SKM-1 (cell line): ENCODE results near the gene KCNH6.
A peak's percentile ranks its signal among the peaks of the same experiment; 100 is the strongest.

Source experiments
- DNase-seq: peaks from one replicate; lab custom pipeline; 2025; ENCODE audit not compliant: unreplicated experiment; lab: John Stamatoyannopoulos, UW

KCNH6 gene

DNA sequence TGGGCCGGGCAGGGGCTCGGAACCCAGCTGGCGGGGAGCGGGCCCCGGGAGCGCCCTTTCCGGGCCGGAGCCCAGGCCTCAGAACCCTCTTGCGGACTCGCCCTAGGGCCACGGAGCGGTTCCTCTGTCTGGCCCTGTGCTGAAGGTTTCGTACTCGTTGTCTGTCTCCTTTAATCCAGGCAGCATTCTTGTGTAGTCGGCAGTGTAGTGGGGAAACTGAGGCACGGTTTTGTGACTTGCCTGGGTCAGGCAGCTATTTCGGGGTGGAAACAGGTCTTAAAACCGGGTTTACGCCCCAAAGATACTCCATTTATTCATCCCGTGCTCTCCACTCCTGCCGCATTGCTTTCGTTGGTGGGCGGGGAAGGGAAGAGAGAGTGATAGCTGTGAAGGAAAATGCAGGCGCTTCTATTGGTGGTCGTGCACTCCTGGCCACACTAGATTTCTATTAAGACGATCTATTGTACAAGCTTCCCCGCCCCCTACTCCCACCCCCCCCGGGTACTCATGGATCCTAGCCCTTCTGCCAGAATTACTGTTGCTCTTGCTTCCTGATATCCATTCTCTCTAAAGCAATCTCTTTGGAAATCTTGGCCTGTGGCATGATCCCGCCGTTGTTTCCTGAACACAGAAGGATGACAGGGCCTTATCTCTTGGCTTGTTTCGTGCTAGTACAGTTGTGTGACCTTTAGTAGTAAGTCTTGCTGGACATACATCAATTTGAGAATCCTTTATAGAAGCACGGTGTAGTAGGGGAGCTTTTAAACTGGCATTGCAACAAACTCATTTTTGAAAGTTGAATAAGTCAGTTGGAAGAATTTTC lies 27.9 kb downstream of the KCNH6 start:
- no peak for DNase-seq

DNA sequence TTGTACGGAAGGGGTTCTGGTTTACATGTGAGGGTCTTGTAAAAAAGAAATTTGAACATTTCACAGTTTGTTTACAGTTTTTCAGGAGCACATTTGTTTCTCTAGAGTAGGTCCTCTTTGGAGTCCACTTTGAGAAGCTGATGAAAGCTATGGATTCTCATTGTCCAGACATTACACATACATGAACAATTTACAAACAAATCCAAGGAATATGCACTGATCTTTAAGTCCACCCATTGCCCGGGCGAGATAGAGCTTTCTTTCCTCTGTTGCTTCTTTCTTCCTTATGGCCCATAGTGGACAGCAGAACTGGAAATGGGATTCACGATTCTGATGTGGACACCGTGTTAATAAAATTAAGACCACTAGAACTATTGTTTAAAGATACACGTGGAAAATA lies 29.1 kb downstream of the KCNH6 start:
- DNase-seq, result no peak

DNA sequence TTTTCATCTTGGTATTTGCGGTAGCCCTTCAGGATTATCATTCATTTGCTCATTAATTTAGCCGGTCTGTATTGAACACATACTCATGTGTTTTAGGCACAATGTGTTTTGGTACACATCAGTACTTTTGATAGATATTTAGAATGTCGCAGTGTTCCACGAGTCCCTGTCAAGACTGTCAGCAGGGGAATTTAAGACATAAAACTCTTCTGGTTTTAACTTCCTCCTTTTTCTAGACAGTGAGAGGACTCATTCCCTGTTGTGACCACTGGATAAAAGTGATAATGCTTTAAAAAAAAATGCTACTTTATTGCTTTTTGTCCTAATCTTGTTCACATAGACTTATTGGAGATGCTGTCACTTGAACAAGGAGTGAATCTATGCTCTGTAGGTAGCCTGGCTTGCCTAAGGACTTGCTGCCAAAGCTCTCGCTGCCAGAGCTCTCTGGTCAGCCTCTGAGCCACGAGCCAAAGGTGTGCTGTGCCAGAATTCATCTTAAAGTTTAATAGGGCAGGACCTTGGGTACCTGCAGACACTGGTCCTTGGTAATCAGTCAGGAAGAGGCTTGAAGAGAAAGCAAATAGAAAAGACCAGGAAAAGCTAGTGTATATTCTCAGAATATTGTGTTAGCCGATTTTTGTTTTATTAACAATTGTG lies 32.5 kb downstream of the KCNH6 start:
- no peak for DNase-seq

DNA sequence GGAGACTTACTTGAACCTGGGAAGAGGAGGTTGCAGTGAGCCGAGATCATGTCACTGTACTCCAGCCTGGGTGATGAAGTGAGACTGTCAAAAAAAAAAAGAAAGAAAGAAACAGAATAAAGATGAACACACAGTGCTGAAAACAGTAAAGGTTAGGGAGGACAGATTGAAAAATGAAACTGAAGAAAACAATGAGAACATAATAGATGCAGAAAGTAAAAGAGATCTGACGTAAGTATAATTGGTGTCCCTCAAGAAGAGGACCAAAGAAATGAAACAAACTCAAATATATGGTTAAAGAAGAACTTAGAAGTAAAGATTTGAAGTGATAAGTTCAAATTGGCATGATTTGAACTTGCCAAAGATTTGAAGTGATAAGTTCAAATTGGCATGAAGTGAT lies 34.3 kb downstream of the KCNH6 start:
- DNase-seq, result no peak

DNA sequence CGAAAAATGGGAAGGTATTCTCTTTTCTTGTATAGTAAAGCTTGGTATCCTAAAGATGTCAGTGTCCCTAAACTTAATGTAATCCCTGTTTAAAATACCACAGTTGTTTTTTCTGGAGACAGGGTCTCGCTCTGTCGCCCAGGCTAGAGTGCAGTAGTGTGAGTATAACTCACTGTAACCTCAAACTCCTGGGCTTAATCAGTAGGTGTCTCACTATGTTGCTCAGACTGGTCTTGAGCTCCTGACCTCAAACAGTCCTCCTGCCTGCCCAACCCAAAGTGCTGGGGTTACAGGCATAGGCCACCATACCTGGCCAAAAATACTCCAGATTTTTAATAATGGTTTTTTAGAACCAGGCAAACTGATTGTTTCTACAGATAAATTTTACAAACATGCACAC lies 35.3 kb downstream of the KCNH6 start:
- DNase-seq, result no peak

DNA sequence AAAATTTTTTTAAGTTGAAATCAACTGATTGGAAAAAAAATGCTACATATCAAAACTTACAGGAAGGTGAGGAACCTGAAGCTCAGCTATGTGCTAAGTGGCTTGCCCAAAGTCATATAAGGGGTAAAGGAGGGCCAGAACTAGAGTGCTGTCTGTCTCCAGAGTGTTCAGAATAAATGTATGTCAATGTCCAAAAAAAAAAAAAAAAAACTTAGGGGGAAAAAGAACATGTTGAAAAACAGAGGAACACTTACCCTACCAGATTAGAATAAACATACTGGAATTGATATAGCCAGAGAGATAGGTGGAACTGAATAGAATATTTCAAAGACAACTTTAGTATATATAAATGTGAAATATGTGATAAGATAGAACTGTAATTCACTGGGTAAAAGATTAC lies 38.7 kb downstream of the KCNH6 start:
- no peak for DNase-seq

DNA sequence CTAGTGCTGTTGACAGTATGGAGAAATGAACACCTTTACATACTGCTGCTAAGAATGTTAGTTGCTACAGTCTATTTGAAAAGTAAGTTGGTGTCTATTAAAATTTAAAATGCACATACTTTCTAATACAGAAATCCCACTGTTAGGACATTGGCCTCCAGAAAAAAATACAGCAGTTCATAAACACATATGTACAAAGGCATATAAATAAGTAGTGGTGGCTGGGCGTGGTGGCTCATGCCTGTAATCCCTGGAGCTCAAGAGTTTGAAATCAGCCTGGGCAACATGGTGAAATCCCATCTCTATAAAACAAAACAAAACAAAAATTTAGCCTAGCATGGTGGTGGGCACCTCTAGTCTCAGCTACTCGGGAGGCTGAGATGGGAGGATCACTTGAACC lies 40.2 kb downstream of the KCNH6 start:
- DNase-seq, result no peak

DNA sequence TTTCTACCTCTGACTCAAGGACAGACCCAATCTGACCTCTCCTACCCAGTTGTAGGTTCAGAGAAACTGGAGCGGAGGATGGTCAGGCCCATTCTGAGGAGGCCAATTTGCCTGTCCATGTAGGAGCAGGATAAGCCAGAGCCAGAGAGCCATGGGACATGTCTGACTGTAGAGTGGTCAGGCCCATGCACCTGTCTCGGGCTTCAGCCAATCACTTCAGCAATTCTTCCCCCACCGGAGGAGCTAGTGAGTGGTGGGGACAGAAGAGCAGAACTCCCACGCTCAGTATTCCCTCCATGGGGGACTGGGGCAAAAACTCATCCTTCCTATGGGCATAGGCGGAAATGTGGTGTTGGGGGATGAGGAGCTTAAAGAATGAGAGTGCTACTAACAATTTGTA lies 41.4 kb downstream of the KCNH6 start:
- DNase-seq, result no peak

DNA sequence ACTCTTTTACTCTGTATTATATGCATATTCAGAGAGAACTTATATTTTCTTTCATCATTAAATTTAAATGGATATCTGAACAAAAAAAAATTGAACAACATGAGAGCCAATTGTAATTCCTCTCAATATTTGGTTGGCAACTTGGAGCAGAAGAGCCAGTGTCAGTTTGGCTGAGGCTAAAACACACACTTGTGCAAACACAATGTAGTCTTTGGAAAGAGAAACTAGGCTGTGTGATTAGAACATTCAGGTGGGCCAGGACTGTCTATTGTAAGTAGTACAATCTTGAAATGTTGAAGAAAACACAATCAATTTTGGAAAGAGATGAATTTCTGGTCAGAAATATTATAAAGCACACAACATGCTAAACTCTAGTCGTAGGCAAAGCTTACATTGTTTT lies 44.1 kb downstream of the KCNH6 start:
- DNase-seq, result no peak

DNA sequence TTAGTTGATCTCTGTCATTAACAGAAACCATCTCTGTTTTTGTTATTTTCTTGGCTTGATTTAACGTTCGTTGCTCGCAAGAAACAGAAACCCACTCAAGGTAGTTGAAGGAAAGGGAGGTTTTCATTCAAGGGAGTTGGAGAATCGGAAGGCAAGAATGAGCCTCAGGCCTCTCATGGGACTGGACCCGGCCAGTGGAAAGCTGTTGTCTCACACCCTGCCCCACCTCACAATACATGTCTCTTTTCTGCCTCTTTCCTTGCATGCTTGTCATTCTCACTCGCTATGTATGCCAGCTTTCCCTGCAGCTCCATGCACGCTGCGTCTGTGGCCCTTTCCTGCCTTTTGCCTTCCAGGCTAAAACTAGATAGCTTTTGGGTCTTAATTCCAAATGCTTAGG lies 45.4 kb downstream of the KCNH6 start:
- DNase-seq, result no peak

DNA sequence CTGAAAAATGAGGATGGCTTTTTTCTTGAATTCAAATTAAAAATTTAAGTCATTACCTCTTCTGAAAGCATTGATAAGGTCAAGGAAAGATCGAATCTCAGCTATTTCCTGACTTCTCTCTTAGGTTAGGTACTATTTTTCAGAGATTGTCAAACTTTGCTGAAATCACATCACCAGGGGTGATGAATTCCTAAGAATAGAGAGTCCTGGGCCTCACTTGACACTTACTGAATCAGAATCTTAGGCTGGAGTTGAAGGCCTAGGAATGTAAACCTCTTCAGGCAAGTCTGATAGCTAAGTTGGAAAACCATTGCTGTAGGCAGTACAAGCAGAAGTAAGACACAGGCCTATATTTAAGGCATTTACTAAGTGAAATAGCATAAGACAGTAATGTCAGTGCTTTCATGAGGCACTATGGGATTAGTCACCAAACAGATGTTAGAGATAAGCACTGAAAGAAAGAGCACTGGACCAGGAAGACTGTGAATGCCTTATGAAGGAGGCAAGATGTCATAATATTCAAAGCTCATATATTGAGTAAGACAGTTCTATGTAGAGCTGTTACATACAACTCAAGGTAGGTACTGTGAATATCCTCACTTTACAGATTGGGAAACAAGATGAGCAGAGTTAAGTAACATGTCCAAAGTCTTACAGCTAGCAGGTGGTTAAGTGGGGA lies 48.6 kb downstream of the KCNH6 start:
- peak; percentile 25 for DNase-seq

DNA sequence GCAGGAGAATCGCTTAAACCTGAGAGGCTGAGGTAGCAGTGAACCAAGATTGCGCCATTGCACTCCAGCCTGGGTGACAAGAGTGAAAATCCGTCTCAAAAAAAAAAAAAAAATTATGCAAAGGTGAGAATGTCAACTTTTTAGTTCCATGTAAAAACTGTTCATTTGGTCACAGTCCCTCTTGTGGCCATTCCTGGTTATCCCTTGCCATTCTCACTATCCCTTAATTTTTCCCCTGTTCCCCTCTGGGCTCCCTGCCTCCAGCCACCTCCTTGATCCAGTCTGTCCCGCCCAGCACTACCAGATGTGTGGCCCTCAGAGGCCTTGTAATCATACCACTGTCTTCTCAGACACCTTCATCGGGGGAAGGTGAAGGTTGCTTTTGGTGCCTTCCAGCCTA lies 50.5 kb downstream of the KCNH6 start:
- DNase-seq, result no peak

DNA sequence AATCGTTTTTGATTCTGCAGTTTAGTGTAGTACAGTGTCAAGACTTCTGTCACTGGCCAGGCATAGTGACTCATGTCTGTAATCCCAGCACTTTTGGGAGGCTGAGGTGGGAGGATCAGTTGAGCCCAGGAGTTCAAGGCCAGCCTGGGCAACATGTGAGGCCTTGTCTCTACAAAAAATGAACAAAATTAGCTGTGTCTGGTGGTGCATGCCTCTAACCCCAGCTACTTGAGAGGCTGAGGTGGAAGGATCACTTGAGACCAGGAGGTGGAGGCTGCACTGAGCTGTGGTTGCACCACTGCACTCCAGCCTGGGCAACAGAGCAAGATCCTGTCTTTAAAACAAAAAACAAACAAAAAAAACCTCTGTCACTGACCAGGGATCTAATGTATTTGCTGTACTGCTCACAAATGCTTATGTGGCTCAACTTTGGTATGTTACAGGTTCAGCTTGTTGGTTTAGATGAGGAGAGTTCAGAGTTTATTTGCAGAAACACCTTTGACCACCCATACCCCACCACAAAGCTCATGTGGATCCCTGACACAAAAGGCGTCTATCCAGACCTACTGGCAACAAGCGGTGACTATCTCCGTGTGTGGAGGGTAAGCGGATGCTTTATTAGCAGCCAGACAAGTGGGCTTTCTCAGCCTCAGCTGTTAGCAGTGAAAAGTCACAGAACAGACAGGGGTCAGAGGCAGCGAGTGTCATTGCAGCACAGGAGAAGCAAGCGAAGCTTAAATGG lies 55.0 kb downstream of the KCNH6 start:
- no peak for DNase-seq

DNA sequence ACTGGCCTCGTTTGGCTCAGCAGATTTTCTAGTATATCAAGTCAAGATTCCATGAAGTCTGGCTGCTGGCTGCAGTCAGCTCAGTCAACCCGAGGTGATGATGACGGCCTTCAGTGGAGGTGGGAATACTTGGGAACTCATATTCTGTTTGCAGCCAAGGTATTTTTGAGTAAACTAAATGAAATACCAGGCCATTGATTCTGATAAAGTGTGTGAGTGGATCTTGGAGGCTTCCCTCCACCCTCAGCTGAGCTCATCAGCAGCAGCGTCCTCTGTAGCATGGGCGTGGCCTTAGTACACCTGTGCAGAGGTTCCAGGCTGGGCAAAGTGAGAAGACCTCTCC lies 55.6 kb downstream of the KCNH6 start:
- DNase-seq, result no peak

DNA sequence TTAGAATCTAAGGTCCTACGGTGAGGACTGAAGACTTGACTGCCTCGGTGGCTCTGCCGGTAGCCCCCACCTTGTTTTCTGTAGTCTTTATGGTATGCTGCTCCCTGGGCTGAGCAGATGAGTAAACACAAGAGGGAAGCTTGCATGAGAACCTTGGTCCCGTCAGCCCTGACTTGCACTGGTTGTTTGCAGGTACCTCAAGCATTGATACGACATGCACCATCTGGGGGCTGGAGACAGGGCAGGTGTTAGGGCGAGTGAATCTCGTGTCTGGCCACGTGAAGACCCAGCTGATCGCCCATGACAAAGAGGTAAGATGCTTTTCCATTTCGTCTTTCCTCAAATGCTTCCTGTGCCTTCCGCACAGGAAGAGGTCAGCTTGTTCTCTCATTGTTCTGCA lies 56.5 kb downstream of the KCNH6 start:
- DNase-seq, result no peak

DNA sequence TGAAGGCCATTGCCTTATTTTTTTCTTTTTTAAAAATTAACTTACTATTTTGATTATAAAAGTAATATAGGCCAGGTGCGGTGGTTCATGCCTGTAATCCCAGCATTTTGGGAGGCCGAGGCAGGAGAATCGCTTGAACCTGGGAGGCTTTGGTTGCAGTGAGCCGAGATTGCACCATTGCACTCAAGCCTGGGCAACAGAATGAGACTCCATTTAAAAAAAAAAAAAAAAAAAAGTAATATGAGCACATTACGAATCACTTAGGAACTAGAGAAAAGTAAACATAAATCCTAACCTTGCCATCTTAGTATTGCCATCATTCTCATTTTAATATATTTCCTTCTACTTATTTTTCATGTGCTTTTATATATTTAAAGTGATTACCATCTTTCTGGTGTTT lies 64.6 kb downstream of the KCNH6 start:
- no peak for DNase-seq

DNA sequence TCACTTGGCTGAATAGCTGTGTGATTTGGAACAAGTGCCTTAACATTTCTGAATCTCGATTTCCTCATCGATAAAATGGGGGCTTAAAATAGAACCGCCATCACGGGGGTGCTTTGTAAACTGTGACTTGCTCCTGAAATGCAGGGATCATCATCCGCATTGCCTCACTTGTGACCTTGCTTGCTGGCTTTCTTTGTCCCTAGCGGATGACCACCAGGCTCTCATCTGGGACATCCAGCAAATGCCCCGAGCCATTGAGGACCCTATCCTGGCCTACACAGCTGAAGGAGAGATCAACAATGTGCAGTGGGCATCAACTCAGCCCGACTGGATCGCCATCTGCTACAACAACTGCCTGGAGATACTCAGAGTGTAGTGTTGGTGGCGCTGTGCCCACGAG lies 65.6 kb downstream of the KCNH6 start:
- DNase-seq, result no peak

DNA sequence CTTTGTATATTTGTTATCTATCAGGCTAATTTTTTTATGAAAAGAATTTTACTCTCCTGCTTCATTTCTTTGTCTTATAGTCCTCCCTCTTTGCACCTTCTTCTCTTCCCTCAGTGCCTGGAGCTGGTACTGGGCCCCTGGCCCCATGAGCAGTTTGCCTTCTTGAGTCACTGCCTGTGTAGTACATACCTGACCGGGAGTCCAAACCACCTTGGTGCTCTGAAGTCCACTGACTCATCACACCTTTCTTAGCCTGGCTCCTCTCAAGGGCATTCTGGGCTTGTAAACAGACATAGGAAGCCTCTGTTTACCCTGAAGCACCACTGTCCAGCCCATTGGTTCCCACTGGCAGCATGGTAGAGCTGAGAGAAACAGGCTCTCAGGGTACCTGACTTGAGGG lies 66.5 kb downstream of the KCNH6 start:
- no peak for DNase-seq

DNA sequence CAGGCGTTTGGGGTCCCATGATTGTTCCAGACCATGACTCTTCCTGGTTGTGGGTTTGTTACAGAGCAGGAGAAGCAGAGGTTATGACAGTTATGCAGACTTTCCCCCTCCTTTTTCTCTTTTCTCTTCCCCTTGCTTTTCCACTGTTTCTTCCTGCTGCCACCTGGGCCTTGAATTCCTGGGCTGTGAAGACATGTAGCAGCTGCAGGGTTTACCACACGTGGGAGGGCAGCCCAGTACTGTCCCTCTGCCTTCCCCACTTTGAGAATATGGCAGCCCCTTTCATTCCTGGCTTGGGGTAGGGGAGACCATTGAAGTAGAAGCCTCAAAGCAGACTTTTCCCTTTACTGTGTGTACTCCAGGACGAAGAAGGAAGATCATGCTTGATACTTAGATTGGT lies 69.6 kb downstream of the KCNH6 start:
- no peak for DNase-seq

DNA sequence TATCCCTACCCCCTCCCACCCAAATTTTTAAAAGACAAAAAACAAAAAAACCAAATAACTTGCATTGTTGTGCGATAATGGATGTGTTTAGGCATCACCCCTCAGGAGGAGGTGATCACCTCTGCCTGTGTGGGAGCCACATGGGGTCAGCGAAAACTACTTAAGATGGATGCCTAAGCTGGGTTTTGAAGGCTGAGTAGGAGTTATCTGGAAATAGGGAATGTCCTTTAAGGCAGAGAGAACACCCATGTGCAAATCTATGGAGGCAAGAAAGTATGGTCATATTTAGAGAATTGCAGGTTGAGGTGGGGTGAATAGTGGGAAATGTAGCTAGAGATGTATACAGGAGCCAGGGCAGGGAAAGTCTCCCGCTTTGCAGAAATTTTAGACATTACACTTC lies 72.0 kb downstream of the KCNH6 start:
- no peak for DNase-seq
